Measurements from ENCODE around the gene KCNMA1. TPM values are rescaled to one million over a fixed set of nuclear protein-coding genes. Genes with fewer than 3 reads are reported as not detected.
A peak's percentile ranks its signal among the peaks of the same experiment; 100 is the strongest.

Gene KCNMA1
- total and polyA plus RNA-seq, 4 experiments from 2014 or later = 0.26 TPM; not detected in 3

GRCh38 chr10:77172086-77172485 lies 465.5 kb downstream of the KCNMA1 start:
- ChIA-PET CTCF (ENCODE audit: partially characterized antibody) (interaction anchor here (1.0 to 6.1 kb wide), 4 partner anchors 10 to 471 kb away, joined by 3 to 96 read pairs (median 42); no protein-coding TSS in a partner anchor), POLR2A (ENCODE audit: partially characterized antibody) (interaction anchor here (0.8 kb wide), 1 partner anchor 469 kb away, joined by 3 read pairs; no protein-coding TSS in a partner anchor)
- H3K36me3 ChIP-seq (ENCODE audit: insufficient read depth, low read length) = no peaks in the 10 kb centered on the region
- no peaks in the 10 kb centered on the region for H3K4me1 Mint-ChIP-seq
- H3K27me3 ChIP-seq (ENCODE audit: insufficient read depth, low read length) = no peaks in the 10 kb centered on the region
- intact Hi-C loops (cut with micrococcal nuclease) = loop anchor here (10.0 kb wide), 1 partner anchor 663 kb away; no protein-coding TSS in a partner anchor
- H3K4me3 Mint-ChIP-seq = no peak overlapping the region
- DNase-seq = no peak
- no peaks in the 10 kb centered on the region for H3K9me3 ChIP-seq (ENCODE audit: control insufficient read depth in 1 of 2, low read length in 2 of 2)
- no peak overlapping the region for H3K4me3 ChIP-seq (ENCODE audit: low read length in 2 of 2)
- H3K9me3 Mint-ChIP-seq = no peaks in the 10 kb centered on the region
- H3K27me3 Mint-ChIP-seq = peaks cover 5 to 8% of the 10 kb centered on the region in 2 donors
- no peaks in the 10 kb centered on the region for H3K36me3 Mint-ChIP-seq
- H3K27ac Mint-ChIP-seq = no peak overlapping the region
- no peaks in the 10 kb centered on the region for H3K4me1 ChIP-seq (ENCODE audit: insufficient read depth, low read length)
- H3K27ac ChIP-seq (ENCODE audit: low read depth, low read length) = no peak overlapping the region

- Histone ChIP-seq H3K4me3 (ENCODE audit: low read length in 2 of 2) (no peak overlapping the region), H3K27ac (ENCODE audit: low read depth, low read length) (no peak overlapping the region), H3K36me3 (ENCODE audit: insufficient read depth, low read length) (no peaks in the 10 kb centered on the region), H3K4me1 (ENCODE audit: insufficient read depth, low read length) (no peaks in the 10 kb centered on the region), H3K9me3 (ENCODE audit: control insufficient read depth in 1 of 2, low read length in 2 of 2) (no peaks in the 10 kb centered on the region), H3K27me3 (ENCODE audit: insufficient read depth, low read length) (peaks cover 7% of the 10 kb centered on the region)
- Mint-ChIP-seq H3K4me1 (peaks cover 0 to 6% (median 1%) of the 10 kb centered on the region in 4 donors), H3K27me3 (peaks cover 8 to 12% of the 10 kb centered on the region in 2 donors), H3K36me3 (no peaks in the 10 kb centered on the region), H3K4me3 (no peak overlapping the region), H3K27ac (no peak overlapping the region), H3K9me3 (no peaks in the 10 kb centered on the region)
- POLR2A ChIA-PET (ENCODE audit: partially characterized antibody) = no interaction called here
- intact Hi-C loops (cut with micrococcal nuclease) = no loop called here
- DNase-seq = no peak
- CTCF ChIA-PET (ENCODE audit: partially characterized antibody) = interaction anchor here (1.1 to 7.3 kb wide), 4 partner anchors 9 to 473 kb away, joined by 3 to 51 read pairs (median 12); no protein-coding TSS in a partner anchor
Measured at GRCh38 chr10:77168861-77169260, 468.7 kb downstream of the KCNMA1 start.

- Histone ChIP-seq H3K36me3 (ENCODE audit: insufficient read depth, low read length) (no peaks in the 10 kb centered on the region), H3K9me3 (ENCODE audit: control insufficient read depth in 1 of 2, low read length in 2 of 2) (no peaks in the 10 kb centered on the region), H3K4me1 (ENCODE audit: insufficient read depth, low read length) (no peaks in the 10 kb centered on the region), H3K27me3 (ENCODE audit: insufficient read depth, low read length) (peaks cover 7% of the 10 kb centered on the region), H3K27ac (ENCODE audit: low read depth, low read length) (no peak overlapping the region), H3K4me3 (ENCODE audit: low read length in 2 of 2) (no peak overlapping the region)
- Mint-ChIP-seq H3K4me3 (no peak overlapping the region), H3K27me3 (peaks cover 10 to 12% of the 10 kb centered on the region in 2 donors), H3K4me1 (peaks cover 0 to 6% (median 1%) of the 10 kb centered on the region in 4 donors), H3K36me3 (no peaks in the 10 kb centered on the region), H3K27ac (no peak overlapping the region), H3K9me3 (no peaks in the 10 kb centered on the region)
- intact Hi-C loops (cut with micrococcal nuclease) = no loop called here
- CTCF ChIA-PET (ENCODE audit: partially characterized antibody) = interaction anchor here (1.1 to 7.3 kb wide), 4 partner anchors 9 to 473 kb away, joined by 3 to 51 read pairs (median 12); no protein-coding TSS in a partner anchor
- DNase-seq = no peak
- POLR2A ChIA-PET (ENCODE audit: partially characterized antibody) = no interaction called here
Measured at GRCh38 chr10:77168161-77168560, 469.4 kb downstream of the KCNMA1 start.

- Mint-ChIP-seq H3K27me3 (peaks cover 10 to 12% of the 10 kb centered on the region in 2 donors), H3K4me3 (peak overlapping the region in 6 of 8 donors; percentile 10 to 66 (median 55)), H3K36me3 (no peaks in the 10 kb centered on the region), H3K9me3 (no peaks in the 10 kb centered on the region), H3K4me1 (peaks cover 0 to 6% (median 1%) of the 10 kb centered on the region in 4 donors), H3K27ac (no peak overlapping the region)
- DNase-seq = peak in 4 of 5 donors; percentile 6 to 24 (median 20)
- intact Hi-C loops (cut with micrococcal nuclease) = loop anchor here (2.0 kb wide), 1 partner anchor 477 kb away; no protein-coding TSS in a partner anchor
- Histone ChIP-seq H3K9me3 (ENCODE audit: control insufficient read depth in 1 of 2, low read length in 2 of 2) (no peaks in the 10 kb centered on the region), H3K36me3 (ENCODE audit: insufficient read depth, low read length) (no peaks in the 10 kb centered on the region), H3K27ac (ENCODE audit: low read depth, low read length) (no peak overlapping the region), H3K27me3 (ENCODE audit: insufficient read depth, low read length) (peaks cover 7% of the 10 kb centered on the region), H3K4me1 (ENCODE audit: insufficient read depth, low read length) (no peaks in the 10 kb centered on the region), H3K4me3 (ENCODE audit: low read length in 2 of 2) (no peak overlapping the region)
- ChIA-PET CTCF (ENCODE audit: partially characterized antibody) (interaction anchor here (1.2 to 11.7 kb wide), 4 partner anchors 9 to 476 kb away, joined by 3 to 96 read pairs (median 28); no protein-coding TSS in a partner anchor), POLR2A (ENCODE audit: partially characterized antibody) (no interaction called here)
Measured at GRCh38 chr10:77165445-77166208, 472.0 kb downstream of the KCNMA1 start.

- peaks cover 0 to 6% (median 1%) of the 10 kb centered on the region in 4 donors for H3K4me1 Mint-ChIP-seq
- no peak overlapping the region for H3K27ac Mint-ChIP-seq
- CTCF ChIA-PET (ENCODE audit: partially characterized antibody) = interaction anchor here (1.6 to 11.7 kb wide), 3 partner anchors 10 to 477 kb away, joined by 5 to 96 read pairs (median 51); no protein-coding TSS in a partner anchor
- Histone ChIP-seq H3K36me3 (ENCODE audit: insufficient read depth, low read length) (no peaks in the 10 kb centered on the region), H3K4me1 (ENCODE audit: insufficient read depth, low read length) (no peaks in the 10 kb centered on the region), H3K27ac (ENCODE audit: low read depth, low read length) (no peak overlapping the region), H3K27me3 (ENCODE audit: insufficient read depth, low read length) (peaks cover 7% of the 10 kb centered on the region), H3K9me3 (ENCODE audit: control insufficient read depth in 1 of 2, low read length in 2 of 2) (no peaks in the 10 kb centered on the region), H3K4me3 (ENCODE audit: low read length in 2 of 2) (no peak overlapping the region)
- H3K36me3 Mint-ChIP-seq = no peaks in the 10 kb centered on the region
- DNase-seq = no peak
- H3K9me3 Mint-ChIP-seq = no peaks in the 10 kb centered on the region
- POLR2A ChIA-PET (ENCODE audit: partially characterized antibody) = no interaction called here
- intact Hi-C loops (cut with micrococcal nuclease) = loop anchor here (2.0 kb wide), 1 partner anchor 478 kb away; no protein-coding TSS in a partner anchor
- H3K27me3 Mint-ChIP-seq = peaks cover 10 to 12% of the 10 kb centered on the region in 2 donors
- H3K4me3 Mint-ChIP-seq = no peak overlapping the region
Measured at GRCh38 chr10:77164616-77165311, 472.8 kb downstream of the KCNMA1 start.

- Histone ChIP-seq H3K9me3 (ENCODE audit: control insufficient read depth in 1 of 2, low read length in 2 of 2) (no peaks in the 10 kb centered on the region), H3K27ac (ENCODE audit: low read depth, low read length) (no peak overlapping the region), H3K36me3 (ENCODE audit: insufficient read depth, low read length) (no peaks in the 10 kb centered on the region), H3K27me3 (ENCODE audit: insufficient read depth, low read length) (peaks cover 7% of the 10 kb centered on the region), H3K4me3 (ENCODE audit: low read length in 2 of 2) (no peak overlapping the region), H3K4me1 (ENCODE audit: insufficient read depth, low read length) (no peaks in the 10 kb centered on the region)
- no peak for DNase-seq
- CTCF ChIA-PET (ENCODE audit: partially characterized antibody) = interaction anchor here (1.1 to 11.7 kb wide), 3 partner anchors 11 to 478 kb away, joined by 3 to 96 read pairs (median 51); no protein-coding TSS in a partner anchor
- H3K4me1 Mint-ChIP-seq = peaks cover 0 to 6% (median 1%) of the 10 kb centered on the region in 4 donors
- intact Hi-C loops (cut with micrococcal nuclease) = loop anchor here (2.0 kb wide), 1 partner anchor 479 kb away; no protein-coding TSS in a partner anchor
- H3K36me3 Mint-ChIP-seq = no peaks in the 10 kb centered on the region
- H3K27me3 Mint-ChIP-seq = peaks cover 11 to 12% of the 10 kb centered on the region in 2 donors
- no peaks in the 10 kb centered on the region for H3K9me3 Mint-ChIP-seq
- no peak overlapping the region for H3K27ac Mint-ChIP-seq
- POLR2A ChIA-PET (ENCODE audit: partially characterized antibody) = no interaction called here
- H3K4me3 Mint-ChIP-seq = no peak overlapping the region
Measured at GRCh38 chr10:77163670-77164348, 473.8 kb downstream of the KCNMA1 start.

Data from CD4-positive, alpha-beta memory T cell (primary cell).